A673 (cell line): ENCODE measurements around the gene ADAMTSL1.

Source experiments
- CTCF ChIP-seq: fragments of 300-800, 200-600 bp; sonication (generic); conservative IDR thresholded peaks from 2 replicates; pipeline ENCODE4 v1.5.1; 2017; ENCODE audit warnings: low read depth, mild to moderate bottlenecking, antibody characterized with exemption, low read length, moderate library complexity, mixed read lengths
- EZH2 ChIP-seq: fragments of 200-600 bp; sonication (generic); IDR thresholded peaks from 2 replicates; pipeline ENCODE4 v1.6.1; 2017; ENCODE audit warnings: borderline replicate concordance, low read depth, mild to moderate bottlenecking, mixed read lengths, antibody characterized with exemption, low read length; ENCODE audit not compliant: poor library complexity, severe bottlenecking

- TF ChIP-seq CTCF (no peak), EZH2 (no peak)
These were observed 478.0 kb downstream of the ADAMTSL1 start for GRCh38 chr9:18951936-18952335.
